Nephron progenitor cell (in vitro differentiated cells): ENCODE measurements around the gene NUP43.
"Not testable (repeated sequence)": the region's sequence is repeated elsewhere in the genome, so short reads cannot be mapped to it uniquely, and the experiment has no call there.

Experiments used
- DNase-seq: peaks from one replicate; pipeline ENCODE4 v3.0.0; 2021
- H3K27ac Mint-ChIP-seq: 2 replicates; pipeline ENCODE4 v1.8.0; 2021; ENCODE audit warnings: mild to moderate bottlenecking, moderate library complexity, mixed read lengths
- H3K27me3 Mint-ChIP-seq: 2 replicates; pipeline ENCODE4 v1.8.0; 2021; ENCODE audit warnings: mild to moderate bottlenecking, low read depth, mixed read lengths; ENCODE audit not compliant: poor library complexity
- H3K36me3 Mint-ChIP-seq: 2 replicates; pipeline ENCODE4 v1.8.0; 2021; ENCODE audit warnings: low read depth, mixed read lengths
- H3K4me1 Mint-ChIP-seq: 2 replicates; pipeline ENCODE4 v1.8.0; 2021; ENCODE audit warnings: mixed read lengths
- H3K4me3 Mint-ChIP-seq: 2 replicates; pipeline ENCODE4 v1.8.0; 2021; ENCODE audit warnings: mild to moderate bottlenecking, moderate library complexity, mixed read lengths
- H3K9me3 Mint-ChIP-seq: 2 replicates; pipeline ENCODE4 v1.8.0; 2021; ENCODE audit warnings: mild to moderate bottlenecking, moderate library complexity, mixed read lengths
- TF ChIP-seq, protein P1 (sequence below): fragments of 200-600 bp; sonication (generic); IDR thresholded peaks from 2 replicates; pipeline ENCODE4 v1.5.0; 2021; ENCODE audit warnings: antibody characterized with exemption

Gene NUP43

DNA sequence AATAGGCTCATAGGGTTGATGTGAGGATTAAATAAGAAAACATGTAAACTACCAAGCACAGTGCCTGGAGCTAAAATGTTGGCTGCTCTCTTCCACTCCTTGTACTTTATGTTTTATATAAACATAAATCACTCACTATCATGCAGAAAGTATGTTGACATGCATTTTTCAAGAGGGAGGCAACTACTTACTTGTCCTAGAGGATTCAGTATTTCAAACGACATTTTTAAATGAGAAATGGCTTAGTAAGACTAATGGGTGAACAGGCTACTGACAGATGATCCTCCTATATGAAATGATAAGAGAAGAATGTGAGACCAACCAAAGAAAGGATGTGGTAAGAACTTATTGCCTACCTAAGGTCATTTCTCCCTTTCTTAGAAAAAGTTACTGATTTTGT lies 49.4 kb downstream of the NUP43 start:
- H3K9me3 Mint-ChIP-seq: no peaks in the 10 kb centered on the region

DNA sequence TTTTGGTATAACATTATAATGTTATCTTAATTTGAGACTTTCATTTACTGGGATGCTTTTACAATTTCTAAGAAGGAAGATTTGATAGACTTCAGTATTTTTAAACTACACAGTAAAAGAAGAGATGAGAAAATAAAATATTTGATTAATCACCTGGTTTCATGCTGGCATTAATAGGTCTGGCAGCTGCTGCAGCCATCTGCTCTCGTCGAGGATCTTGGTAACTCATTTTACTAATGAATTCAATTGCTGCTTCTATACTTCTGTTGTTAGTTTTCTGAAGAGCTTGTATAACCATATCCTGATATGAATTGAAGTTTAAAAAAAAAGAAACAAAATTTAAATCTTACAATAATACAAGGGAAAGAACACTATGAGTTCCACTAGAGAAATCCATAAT lies 51.4 kb downstream of the NUP43 start:
- Mint-ChIP-seq H3K27ac (peak overlapping the region; percentile 18), H3K36me3 (peaks cover 48% of the 10 kb centered on the region), H3K27me3 (peaks cover 2% of the 10 kb centered on the region), H3K9me3 (no peaks in the 10 kb centered on the region), H3K4me3 (no peak overlapping the region), H3K4me1 (no peaks in the 10 kb centered on the region)
- TF ChIP-seq, protein P1, sequence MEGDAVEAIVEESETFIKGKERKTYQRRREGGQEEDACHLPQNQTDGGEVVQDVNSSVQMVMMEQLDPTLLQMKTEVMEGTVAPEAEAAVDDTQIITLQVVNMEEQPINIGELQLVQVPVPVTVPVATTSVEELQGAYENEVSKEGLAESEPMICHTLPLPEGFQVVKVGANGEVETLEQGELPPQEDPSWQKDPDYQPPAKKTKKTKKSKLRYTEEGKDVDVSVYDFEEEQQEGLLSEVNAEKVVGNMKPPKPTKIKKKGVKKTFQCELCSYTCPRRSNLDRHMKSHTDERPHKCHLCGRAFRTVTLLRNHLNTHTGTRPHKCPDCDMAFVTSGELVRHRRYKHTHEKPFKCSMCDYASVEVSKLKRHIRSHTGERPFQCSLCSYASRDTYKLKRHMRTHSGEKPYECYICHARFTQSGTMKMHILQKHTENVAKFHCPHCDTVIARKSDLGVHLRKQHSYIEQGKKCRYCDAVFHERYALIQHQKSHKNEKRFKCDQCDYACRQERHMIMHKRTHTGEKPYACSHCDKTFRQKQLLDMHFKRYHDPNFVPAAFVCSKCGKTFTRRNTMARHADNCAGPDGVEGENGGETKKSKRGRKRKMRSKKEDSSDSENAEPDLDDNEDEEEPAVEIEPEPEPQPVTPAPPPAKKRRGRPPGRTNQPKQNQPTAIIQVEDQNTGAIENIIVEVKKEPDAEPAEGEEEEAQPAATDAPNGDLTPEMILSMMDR: no peak
- no peak for DNase-seq

More for the DNA sequence above, 49.4 kb downstream of the NUP43 start:
- Mint-ChIP-seq H3K4me1 (no peaks in the 10 kb centered on the region), H3K27me3 (peaks cover 2% of the 10 kb centered on the region), H3K36me3 (peaks cover 43% of the 10 kb centered on the region), H3K4me3 (no peak overlapping the region), H3K27ac (no peak overlapping the region)
- no peak for DNase-seq
- TF ChIP-seq, protein P1: no peak

- Mint-ChIP-seq H3K4me3 (no peak overlapping the region), H3K27ac (no peak overlapping the region), H3K9me3 (no peaks in the 10 kb centered on the region), H3K4me1 (no peaks in the 10 kb centered on the region), H3K27me3 (peaks cover 2% of the 10 kb centered on the region), H3K36me3 (peaks cover 64% of the 10 kb centered on the region)
- TF ChIP-seq, protein P1: no peak
- DNase-seq: no peak
These were observed 55.1 kb downstream of the NUP43 start for GRCh38 chr6:149691201-149691600.

DNA sequence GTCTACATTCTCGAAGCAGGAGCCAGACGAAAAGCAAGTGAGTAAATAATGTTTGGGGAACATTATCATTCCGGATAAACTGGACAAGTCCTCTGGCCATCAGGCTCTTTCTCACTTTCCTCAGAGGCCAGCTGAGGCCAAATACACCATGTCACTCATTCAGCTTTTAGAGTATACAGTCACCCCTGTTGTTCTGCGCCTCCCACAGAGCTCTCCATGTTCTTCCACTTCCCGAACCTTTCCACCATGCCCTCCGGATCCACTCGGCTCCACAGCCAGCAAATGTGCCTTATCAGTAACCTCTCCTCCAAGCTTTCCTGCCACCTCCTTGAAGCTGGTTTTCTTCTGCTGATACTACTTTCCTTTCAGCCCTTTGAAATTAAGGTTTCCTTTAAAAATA lies 60.1 kb downstream of the NUP43 start:
- Mint-ChIP-seq H3K36me3 (peaks cover 69% of the 10 kb centered on the region), H3K4me1 (no peaks in the 10 kb centered on the region), H3K9me3 (no peaks in the 10 kb centered on the region), H3K27me3 (no peaks in the 10 kb centered on the region), H3K27ac (peak overlapping the region; percentile 19), H3K4me3 (no peak overlapping the region)
- no peak for DNase-seq
- TF ChIP-seq, protein P1: no peak

DNA sequence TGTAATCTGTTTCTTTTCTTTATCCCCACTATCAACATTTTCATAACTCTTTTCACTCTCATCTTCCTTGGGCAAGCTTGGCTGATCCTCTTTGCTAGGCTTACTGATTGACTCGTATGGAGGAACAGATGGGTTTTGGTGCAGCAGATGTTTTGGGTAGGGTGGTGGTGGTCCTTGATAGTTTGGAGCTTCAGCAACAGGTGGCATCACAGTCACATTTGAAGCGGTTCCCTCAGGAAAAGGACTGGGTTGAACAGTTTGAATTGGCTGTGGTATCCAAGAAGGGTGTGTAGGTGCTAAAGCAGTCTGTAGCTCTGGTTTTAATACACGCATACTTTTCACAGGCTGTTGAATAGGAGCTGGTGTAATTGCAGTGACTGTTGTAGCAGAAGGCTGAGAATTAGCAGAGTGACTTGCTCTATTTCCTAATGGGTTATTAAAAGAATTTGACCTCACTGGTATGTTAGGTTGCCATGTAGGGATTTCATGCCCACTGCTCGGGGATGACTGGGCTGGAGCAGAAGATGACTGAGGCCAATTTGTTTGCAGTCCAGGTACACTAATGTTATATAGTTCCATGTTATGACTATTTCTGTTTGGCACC lies 63.0 kb downstream of the NUP43 start:
- Mint-ChIP-seq H3K4me1 (no peaks in the 10 kb centered on the region), H3K9me3 (no peaks in the 10 kb centered on the region), H3K36me3 (peaks cover 69% of the 10 kb centered on the region), H3K27ac (no peak overlapping the region), H3K27me3 (no peaks in the 10 kb centered on the region), H3K4me3 (no peak overlapping the region)
- TF ChIP-seq, protein P1: no peak
- no peak for DNase-seq

GRCh38 chr6:149681845-149682244 lies 64.5 kb downstream of the NUP43 start:
- not testable (repeated sequence) for H3K4me3 Mint-ChIP-seq, DNase-seq, H3K27ac Mint-ChIP-seq, H3K9me3 Mint-ChIP-seq, H3K4me1 Mint-ChIP-seq, H3K27me3 Mint-ChIP-seq
- H3K36me3 Mint-ChIP-seq: peaks cover 72% of the 10 kb centered on the region
